ENCODE results near the gene COLEC12.

GRCh38 chr18:396556-396955 is 103.9 kb downstream of the COLEC12 start:
- TF ChIP-seq CTCF (IDR thresholded peaks at IDR 0.05; ENCODE audit: insufficient read depth, low read length, poor library complexity, severe bottlenecking), result no peak
- no peak for TF ChIP-seq EZH2phosphoT487 (conservative IDR thresholded peaks at IDR 0.05; ENCODE audit: low read length)
